AG04449 (cell line): ENCODE results near the gene BCAS3.

Experiments used
- CTCF ChIA-PET: fragments of 350-600 bp; formaldehyde crosslinking; extraction: SDS; loops from one replicate; lab custom pipeline; 2021; ENCODE audit warnings: antibody characterized with exemption; lab: Yijun Ruan, JAX
- POLR2A ChIA-PET: fragments of 400-600, 350-600 bp; formaldehyde crosslinking; extraction: SDS; loops from one replicate; lab custom pipeline; 2020; ENCODE audit warnings: antibody characterized with exemption, inconsistent platforms; lab: Yijun Ruan, JAX
- DNase-seq: peaks from one replicate; pipeline ENCODE4 v3.0.0-alpha.2; 2010; ENCODE audit warnings: low read depth, low spot score
- H3K4me3 ChIP-seq: 2 replicates; pipeline ENCODE4 v1.5.1; 2011; ENCODE audit warnings: low read depth, mild to moderate bottlenecking, control low read depth, low read length
- TF ChIP-seq, protein P1 (sequence below): IDR thresholded peaks from one replicate; pipeline ENCODE4 v1.5.1; 2011; ENCODE audit warnings: mild to moderate bottlenecking, moderate library complexity, low read length, control low read depth, inconsistent platforms; ENCODE audit not compliant: insufficient read depth; ENCODE audit errors: missing control alignments

Gene BCAS3

GRCh38 chr17:61406537-61406845 is 728.8 kb downstream of the BCAS3 start:
- POLR2A ChIA-PET: no interaction called here
- TF ChIP-seq, protein P1, sequence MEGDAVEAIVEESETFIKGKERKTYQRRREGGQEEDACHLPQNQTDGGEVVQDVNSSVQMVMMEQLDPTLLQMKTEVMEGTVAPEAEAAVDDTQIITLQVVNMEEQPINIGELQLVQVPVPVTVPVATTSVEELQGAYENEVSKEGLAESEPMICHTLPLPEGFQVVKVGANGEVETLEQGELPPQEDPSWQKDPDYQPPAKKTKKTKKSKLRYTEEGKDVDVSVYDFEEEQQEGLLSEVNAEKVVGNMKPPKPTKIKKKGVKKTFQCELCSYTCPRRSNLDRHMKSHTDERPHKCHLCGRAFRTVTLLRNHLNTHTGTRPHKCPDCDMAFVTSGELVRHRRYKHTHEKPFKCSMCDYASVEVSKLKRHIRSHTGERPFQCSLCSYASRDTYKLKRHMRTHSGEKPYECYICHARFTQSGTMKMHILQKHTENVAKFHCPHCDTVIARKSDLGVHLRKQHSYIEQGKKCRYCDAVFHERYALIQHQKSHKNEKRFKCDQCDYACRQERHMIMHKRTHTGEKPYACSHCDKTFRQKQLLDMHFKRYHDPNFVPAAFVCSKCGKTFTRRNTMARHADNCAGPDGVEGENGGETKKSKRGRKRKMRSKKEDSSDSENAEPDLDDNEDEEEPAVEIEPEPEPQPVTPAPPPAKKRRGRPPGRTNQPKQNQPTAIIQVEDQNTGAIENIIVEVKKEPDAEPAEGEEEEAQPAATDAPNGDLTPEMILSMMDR: no peak
- CTCF ChIA-PET: interaction anchor here (1.0 to 1.5 kb wide), 3 partner anchors 10 to 434 kb away, joined by 3 to 5 read pairs (median 4); no protein-coding TSS in a partner anchor
- no peak for DNase-seq
- H3K4me3 ChIP-seq: no peak overlapping the region

- ChIA-PET POLR2A (no interaction called here), CTCF (interaction anchor here (0.7 to 11.8 kb wide), 6 partner anchors 9 to 435 kb away, joined by 3 to 241 read pairs (median 4); no protein-coding TSS in a partner anchor)
- TF ChIP-seq, protein P1: no peak
- no peak overlapping the region for H3K4me3 ChIP-seq
- no peak for DNase-seq
These were observed 729.6 kb downstream of the BCAS3 start for GRCh38 chr17:61406971-61407911.

DNA sequence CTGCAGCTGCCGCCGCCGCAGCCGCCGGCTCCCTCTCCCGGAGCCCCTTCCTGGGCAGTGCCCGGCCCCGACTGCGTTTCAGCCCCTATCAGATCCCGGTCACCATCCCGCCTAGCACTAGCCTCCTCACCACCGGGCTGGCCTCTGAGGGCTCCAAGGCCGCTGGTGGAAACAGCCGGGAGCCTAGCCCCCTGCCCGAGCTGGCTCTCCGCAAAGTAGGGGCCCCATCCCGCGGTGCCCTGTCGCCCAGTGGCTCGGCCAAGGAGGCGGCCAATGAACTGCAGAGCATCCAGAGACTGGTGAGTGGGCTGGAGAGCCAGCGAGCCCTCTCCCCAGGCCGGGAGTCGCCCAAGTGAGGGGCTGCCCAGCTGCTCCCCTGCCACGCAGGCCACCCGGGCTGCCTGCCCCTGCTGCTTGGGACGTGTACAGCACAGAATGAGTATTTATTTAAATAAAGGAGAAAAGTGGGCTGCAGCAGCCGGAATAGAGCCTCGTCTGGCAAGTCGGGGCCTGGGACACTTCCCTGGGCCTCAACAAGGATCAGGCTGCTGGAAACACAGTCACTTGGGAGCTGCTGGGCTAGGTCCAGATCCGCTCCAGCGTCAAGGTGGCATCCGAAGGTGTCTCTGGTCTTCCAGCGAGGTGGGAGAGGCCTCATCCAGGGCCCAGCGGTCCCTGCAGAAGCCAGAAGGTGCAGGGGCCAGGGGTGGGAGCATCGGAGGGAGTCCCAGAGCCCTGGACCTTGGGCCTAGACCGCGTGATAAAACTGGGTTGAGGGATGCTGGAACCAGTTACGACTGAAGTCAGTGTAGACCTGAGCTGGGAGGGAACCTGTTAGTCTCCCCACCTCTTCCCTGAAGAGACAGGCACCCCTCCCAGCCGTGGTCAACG is 730.7 kb downstream of the BCAS3 start:
- no peak for DNase-seq
- ChIA-PET CTCF (interaction anchor here (0.9 to 11.8 kb wide), 11 partner anchors 7 to 688 kb away, joined by 3 to 241 read pairs (median 7); partner anchors contain the start of gene TBX2), POLR2A (interaction anchor here (0.7 to 1.2 kb wide), 3 partner anchors 9 to 175 kb away, joined by 3 read pairs; partner anchors contain the start of gene TBX2)
- H3K4me3 ChIP-seq: no peak overlapping the region
- TF ChIP-seq, protein P1: no peak

GRCh38 chr17:61409301-61410112 is 731.9 kb downstream of the BCAS3 start:
- CTCF ChIA-PET: interaction anchor here (0.7 to 11.8 kb wide), 15 partner anchors 8 to 689 kb away, joined by 3 to 241 read pairs (median 7); partner anchors contain the start of gene TBX2
- H3K4me3 ChIP-seq: peak overlapping the region; percentile 55
- POLR2A ChIA-PET: interaction anchor here (0.8 kb wide), 1 partner anchor 174 kb away, joined by 3 read pairs; no protein-coding TSS in a partner anchor
- TF ChIP-seq, protein P1: peak; percentile 67
- DNase-seq: no peak

- no peak overlapping the region for H3K4me3 ChIP-seq
- ChIA-PET POLR2A (no interaction called here), CTCF (interaction anchor here (0.7 to 12.5 kb wide), 15 partner anchors 9 to 690 kb away, joined by 3 to 241 read pairs (median 8); no protein-coding TSS in a partner anchor)
- TF ChIP-seq, protein P1: peak; percentile 49
- DNase-seq: no peak
These were observed 732.7 kb downstream of the BCAS3 start for GRCh38 chr17:61410141-61411010.
